ENCODE results near the gene IRF8. TPM values are rescaled to one million over a fixed set of nuclear protein-coding genes. Genes with fewer than 3 reads are reported as not detected.

Gene IRF8
- total and polyA plus RNA-seq, 12 donors: 0.72 to 29.4 (median 2.1) TPM

- TF ChIP-seq CTCF (IDR thresholded peaks at IDR 0.05): no peak
- ATAC-seq (no peak), DNase-seq (no peak)
- H3K27ac ChIP-seq: no peak overlapping the region
- no peaks in the 10 kb centered on the region for H3K36me3 ChIP-seq
- WGBS, 2 donors: 93 to 96% methylated on average over 8 of the region's 8 CpGs
- no peak overlapping the region for H3K4me3 ChIP-seq
- intact Hi-C loops (cut with DNase I): no loop called here
- H3K4me1 ChIP-seq: peaks cover 0 to 14% (median 6%) of the 10 kb centered on the region in 9 donors
- peaks cover 0 to 42% (median 17%) of the 10 kb centered on the region in 7 donors for H3K27me3 ChIP-seq
- H3K9me3 ChIP-seq: no peaks in the 10 kb centered on the region
These were observed 59.8 kb downstream of the IRF8 start for GRCh38 chr16:85958731-85959130.

DNA sequence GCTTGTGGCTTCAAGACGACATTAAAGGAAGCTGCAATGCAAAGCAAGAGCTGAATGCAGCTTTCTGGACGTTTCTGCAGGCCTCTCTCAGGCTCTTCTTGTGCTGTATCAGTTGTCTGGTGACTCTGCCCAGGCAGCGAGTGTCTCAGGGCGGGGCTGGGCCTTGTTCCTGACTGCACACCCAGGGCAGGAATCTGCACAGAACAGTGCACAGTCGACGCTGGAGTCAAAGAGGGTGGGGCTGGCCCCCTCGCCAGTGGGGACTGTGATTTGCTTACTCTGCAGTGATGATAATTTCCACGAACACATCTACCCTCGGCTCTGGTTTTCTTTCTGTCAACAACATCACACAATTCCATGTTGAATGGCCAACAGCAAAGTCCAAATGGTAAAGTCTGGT, 60.7 kb downstream of the IRF8 start:
- Histone ChIP-seq H3K4me1 (peaks cover 0 to 21% (median 7%) of the 10 kb centered on the region in 9 donors), H3K36me3 (no peaks in the 10 kb centered on the region), H3K9me3 (no peaks in the 10 kb centered on the region), H3K27me3 (peaks cover 0 to 33% (median 13%) of the 10 kb centered on the region in 7 donors), H3K4me3 (no peak overlapping the region), H3K27ac (no peak overlapping the region)
- 31 to 43% methylated on average over 9 of the region's 9 CpGs for WGBS, 2 donors
- no peak for TF ChIP-seq CTCF (IDR thresholded peaks at IDR 0.05)
- intact Hi-C loops (cut with DNase I): loop anchor here in 1 of 10 donors (5.0 kb wide), 1 partner anchor 393 kb away; no protein-coding TSS in a partner anchor
- ATAC-seq (peak in 5 of 8 donors; percentile 34 to 72 (median 50)), DNase-seq (no peak)

- Histone ChIP-seq H3K27ac (no peak overlapping the region), H3K27me3 (peaks cover 0 to 26% (median 5%) of the 10 kb centered on the region in 7 donors), H3K36me3 (no peaks in the 10 kb centered on the region), H3K4me1 (peaks cover 0 to 21% (median 7%) of the 10 kb centered on the region in 9 donors), H3K4me3 (no peak overlapping the region), H3K9me3 (no peaks in the 10 kb centered on the region)
- DNase-seq: no peak
- intact Hi-C loops (cut with DNase I): loop anchor here in 1 of 10 donors (5.0 kb wide), 1 partner anchor 392 kb away; no protein-coding TSS in a partner anchor
- TF ChIP-seq CTCF (IDR thresholded peaks at IDR 0.05): no peak
- peak in 3 of 8 donors; percentile 7 to 27 (median 24) for ATAC-seq
- WGBS, 2 donors: 63 to 67% methylated on average over 10 of the region's 10 CpGs
These were observed 61.6 kb downstream of the IRF8 start for GRCh38 chr16:85960486-85961046.

- DNase-seq (no peak), ATAC-seq (no peak)
- 78 to 80% methylated on average over 22 of the region's 22 CpGs for WGBS, 2 donors
- TF ChIP-seq CTCF (IDR thresholded peaks at IDR 0.05): no peak
- Histone ChIP-seq H3K4me3 (no peak overlapping the region), H3K9me3 (no peaks in the 10 kb centered on the region), H3K27me3 (peaks cover 0 to 14% (median 4%) of the 10 kb centered on the region in 7 donors), H3K27ac (no peak overlapping the region), H3K36me3 (no peaks in the 10 kb centered on the region), H3K4me1 (peaks cover 0 to 21% (median 7%) of the 10 kb centered on the region in 9 donors)
- intact Hi-C loops (cut with DNase I): loop anchor here in 1 of 10 donors (5.0 kb wide), 1 partner anchor 390 kb away; no protein-coding TSS in a partner anchor
These were observed 63.3 kb downstream of the IRF8 start for GRCh38 chr16:85961988-85962915.

Data from heart right ventricle (tissue), 16 donors.